ENCODE data around the gene FBLN2.
A peak's percentile ranks its signal among the peaks of the same experiment; 100 is the strongest.

Gene FBLN2

DNA sequence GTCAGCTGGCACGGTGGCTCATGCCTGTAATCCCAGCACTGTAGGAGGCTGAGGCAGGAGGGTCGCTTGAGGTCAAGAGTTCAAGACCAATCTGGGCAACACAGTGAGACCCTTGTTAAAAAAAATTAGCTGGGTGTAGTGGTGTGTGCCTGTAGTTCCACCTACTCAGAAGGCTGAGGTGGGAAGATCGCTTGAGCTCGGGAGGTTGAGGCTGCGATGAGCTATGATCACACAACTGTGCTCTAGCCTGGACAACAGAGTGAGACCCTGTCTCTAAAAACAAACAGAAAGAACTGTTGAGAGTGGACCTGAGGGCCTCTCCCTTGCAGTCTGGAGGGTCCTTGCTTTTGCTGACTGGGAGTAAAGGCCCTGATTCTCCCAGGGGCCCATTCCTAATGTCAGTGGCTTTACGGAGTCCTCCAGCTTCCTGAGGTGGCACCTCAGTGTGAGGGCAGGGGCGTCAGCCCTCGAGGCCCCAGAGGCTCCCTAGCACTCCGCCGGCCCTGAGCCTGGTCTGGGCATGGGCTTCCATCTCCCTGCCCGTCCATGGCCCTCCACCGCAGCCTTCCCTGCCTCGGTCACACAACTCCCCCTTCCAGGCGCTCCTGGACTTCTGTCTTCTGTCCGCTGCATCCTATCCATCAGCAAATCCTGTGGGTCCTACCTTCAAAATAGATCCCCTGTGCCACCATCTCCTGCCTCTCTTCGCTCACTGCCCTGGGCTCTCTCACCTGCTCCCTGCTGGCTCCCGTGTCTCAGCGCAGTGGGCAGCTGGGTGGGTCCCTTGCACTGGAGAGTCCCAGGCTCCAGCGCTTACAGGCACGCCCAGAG lies 19.0 kb downstream of the FBLN2 start:
- DNase-seq (ENCODE audit: low spot score), result no peak

DNA sequence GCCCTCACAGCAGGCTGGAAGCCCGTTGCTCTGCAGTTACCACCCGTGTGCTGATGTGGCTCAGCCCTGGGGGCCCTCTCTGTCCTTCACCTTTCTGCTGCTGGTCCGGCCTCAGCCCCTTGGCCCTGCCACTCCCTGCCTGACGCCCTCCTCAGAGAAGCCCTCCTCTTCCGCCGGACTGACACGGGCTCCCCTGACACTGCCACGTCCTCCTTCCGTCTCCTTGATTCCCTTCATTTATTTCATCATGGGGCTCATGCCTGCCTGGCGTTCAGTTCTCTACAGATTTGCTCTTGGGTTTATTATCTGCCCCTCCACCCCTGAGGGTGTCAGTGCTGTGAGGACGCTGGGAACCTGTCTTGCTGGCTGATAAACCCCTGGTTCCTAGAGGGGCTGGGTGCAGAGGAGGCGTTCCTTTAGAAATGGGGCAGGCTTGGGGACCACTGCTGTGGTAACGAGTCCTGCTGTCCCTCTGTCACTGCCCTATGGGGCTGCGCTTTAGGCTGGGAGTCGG lies 19.6 kb downstream of the FBLN2 start:
- DNase-seq (ENCODE audit: low spot score), result no peak

DNA sequence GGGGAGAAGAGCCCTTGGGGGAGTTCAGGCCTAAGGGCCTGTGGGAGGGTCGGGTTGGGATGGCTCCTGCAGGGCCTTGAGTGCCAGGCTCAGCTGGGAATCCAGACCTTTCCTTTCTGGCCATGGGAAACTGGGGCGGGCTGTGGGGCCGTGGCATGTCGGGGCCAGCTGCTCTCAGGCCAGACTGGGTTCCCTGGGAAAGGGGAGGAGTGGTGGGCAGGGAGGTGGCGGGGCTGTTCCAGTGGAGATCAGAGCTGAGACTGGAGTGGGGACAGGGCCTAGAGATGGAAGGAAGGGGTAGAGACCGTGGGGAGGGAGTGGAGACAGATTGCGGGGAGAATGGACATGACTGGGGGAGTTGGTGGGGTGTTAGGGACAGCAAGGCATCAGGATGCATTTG lies 20.3 kb downstream of the FBLN2 start:
- no peak for DNase-seq (ENCODE audit: low spot score)

DNA sequence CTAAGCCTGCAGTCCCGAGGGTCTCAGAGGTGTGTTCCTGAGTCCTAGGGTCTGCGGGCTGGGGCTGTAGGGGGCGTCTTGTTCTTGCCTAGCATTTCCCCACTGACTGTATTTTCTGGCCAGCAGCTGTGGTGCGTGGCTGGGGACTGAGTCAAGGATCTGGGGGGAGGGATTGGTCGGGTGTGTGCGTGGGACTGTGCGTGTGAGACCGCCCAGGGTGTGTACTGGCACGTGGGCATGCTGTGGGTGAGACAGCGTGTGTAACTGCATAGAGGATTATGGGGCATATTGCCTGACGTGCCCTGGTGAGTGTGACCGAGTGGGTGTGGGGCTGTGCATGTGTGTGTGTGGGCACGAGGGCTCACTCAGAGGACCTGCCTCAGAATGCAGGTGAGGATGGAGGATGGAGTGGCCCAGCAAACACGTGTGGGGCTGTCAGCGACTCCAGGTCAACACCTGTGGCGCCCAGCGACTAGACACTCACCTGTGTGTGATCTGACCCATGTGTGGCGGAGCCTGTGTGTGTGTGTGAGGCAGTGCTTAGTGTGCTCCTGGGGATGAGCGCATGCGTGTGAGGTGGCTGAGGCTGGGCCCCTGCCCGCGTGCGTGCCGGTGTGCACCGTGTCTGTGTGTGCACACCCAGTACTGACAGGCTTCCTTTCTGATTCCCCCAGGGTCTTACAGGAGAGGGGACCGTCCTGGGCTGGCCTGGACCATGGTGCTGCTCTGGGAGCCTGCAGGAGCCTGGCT lies 20.9 kb downstream of the FBLN2 start:
- peak; percentile 81 for DNase-seq (ENCODE audit: low spot score)

DNA sequence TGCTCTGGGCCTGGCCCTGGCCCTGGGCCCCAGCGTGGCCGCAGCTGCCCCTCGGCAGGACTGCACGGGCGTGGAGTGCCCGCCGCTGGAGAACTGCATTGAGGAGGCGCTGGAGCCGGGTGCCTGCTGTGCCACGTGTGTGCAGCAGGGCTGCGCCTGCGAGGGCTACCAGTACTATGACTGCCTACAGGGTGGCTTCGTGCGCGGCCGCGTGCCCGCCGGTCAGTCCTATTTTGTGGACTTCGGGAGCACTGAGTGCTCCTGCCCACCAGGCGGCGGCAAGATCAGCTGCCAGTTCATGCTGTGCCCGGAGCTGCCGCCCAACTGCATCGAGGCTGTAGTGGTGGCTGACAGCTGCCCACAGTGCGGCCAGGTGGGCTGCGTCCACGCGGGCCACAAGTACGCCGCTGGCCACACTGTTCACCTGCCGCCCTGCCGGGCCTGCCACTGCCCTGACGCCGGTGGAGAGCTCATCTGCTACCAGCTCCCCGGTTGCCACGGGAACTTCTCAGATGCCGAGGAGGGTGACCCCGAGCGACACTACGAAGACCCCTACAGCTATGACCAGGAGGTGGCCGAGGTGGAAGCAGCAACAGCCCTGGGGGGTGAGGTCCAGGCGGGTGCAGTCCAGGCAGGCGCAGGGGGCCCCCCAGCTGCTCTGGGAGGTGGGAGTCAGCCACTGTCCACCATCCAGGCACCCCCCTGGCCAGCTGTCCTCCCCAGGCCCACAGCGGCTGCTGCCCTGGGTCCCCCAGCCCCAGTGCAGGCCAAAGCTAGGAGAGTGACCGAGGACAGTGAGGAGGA lies 21.7 kb downstream of the FBLN2 start:
- DNase-seq (ENCODE audit: low spot score), result no peak

DNA sequence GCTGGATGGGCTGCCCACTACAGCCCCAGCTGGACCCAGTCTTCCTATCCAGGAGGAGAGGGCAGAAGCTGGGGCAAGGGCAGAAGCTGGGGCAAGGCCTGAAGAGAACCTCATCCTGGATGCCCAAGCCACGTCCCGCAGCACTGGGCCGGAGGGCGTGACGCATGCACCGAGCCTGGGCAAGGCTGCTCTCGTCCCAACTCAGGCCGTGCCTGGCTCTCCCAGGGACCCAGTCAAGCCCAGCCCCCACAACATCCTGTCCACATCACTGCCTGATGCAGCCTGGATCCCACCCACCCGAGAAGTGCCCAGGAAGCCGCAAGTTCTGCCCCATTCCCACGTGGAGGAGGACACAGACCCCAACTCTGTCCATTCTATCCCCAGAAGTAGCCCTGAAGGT lies 22.3 kb downstream of the FBLN2 start:
- DNase-seq (ENCODE audit: low spot score), result no peak

DNA sequence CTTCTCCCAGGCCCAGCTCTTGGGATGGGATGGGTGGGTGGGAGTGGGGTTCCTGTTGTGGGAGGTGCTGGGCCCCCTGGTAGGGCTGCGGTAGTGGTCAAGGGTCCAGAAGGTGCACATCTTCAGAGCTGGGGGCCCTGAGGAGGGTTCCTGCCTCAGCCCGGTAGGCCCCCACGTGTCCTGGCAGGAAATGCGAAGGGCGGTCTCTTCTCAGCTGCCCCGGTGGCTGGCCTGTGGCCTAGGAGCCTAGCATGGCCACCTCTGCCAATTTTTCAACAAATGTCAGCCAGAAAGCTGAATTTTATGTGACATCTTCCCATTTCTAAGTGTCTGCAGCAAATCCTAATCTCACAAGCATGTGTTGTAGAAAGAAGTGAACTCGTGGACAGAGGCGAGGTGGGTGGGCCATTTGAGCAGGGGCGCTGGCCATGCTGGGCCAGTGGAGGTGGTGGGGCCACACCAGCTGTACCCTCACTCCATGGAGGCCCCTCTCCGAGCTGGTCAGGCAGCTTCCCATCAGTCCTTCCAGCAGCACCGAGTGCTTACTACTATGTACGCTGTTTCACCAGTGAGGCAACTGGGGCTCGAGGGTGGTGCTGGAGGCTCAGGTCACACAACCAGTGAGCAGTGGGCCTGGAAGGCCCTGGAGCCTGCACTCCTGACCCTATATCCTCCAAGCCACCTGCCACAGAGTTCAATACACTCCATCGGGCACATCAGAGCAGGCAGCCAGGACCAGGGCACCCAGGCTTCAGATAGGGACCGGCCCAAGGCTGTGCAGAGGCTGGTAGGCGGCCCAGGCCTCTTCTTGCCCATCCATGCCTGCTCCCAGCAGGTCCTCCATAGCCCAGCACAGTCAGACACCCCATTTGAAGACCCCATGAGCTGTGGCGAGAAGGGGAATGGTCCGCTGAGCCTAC lies 23.2 kb downstream of the FBLN2 start:
- DNase-seq (ENCODE audit: low spot score), result no peak

DNA sequence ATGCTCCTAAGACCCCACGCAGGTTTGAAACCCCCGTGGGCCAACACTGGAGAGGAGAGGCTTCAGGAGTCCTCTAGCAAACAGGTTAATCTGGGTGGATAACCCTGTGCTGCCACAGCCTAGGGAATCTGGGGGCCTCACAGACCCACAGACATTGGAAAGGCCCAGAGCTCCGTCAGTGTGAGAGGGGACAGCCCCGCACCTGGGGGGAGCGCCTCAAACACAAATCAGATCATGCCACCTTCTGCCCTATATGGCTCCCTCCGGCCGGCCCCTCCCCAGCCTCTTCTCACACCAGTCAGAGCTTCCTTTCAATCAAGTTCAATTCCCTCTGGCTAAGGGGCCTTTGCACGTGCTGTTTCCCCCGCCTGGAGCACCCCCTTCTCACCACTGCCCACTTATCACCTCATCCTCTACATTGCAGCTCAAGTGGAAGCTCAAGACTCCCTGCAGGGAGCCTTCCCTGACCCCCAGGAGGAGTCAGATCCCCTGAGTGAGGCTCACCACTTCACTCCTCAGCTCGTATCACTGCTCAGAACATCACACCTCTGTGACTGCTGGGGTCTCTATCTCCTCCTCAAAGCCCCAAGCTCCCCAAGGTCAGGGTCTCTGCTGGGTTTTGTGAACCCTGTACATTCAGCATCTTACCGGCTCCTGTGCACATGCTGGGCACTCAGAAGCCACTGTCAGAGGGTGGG lies 24.1 kb downstream of the FBLN2 start:
- DNase-seq (ENCODE audit: low spot score), result no peak

DNA sequence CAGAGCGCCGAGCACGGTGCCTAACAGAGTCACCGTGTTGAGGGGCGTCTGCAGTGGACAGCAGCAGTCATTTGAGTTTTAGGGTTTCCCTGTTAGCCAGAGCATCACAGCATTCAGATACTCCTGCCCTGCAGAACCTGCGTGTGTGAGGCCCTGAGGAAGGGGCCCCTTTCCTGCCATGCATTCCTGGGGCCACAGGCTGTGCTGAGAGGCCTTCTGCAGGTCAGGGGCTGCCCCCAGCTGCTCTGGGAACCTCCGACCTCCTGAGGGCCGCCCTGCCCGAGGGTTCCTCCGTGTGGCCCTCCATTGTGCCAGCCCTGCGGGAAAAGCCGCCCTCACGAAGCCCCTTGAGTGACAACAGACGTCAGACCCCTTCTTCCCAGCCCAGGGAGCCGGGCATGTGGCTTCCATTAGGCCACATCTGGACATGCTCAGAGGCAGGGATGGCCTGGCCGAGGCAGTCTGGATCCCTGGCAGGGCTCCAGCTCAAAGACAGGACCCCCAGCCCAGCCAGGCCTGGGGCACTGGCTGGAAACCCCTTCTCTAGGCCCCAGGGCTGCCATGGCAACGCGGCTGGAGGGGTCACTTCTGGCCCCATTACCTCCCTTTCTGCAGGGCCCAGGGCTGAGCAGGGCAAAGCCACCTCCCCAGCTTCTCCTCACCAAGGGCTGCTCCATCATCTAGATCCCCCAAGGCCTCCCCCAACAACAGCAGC lies 25.3 kb downstream of the FBLN2 start:
- DNase-seq (ENCODE audit: low spot score), result peak; percentile 56

DNA sequence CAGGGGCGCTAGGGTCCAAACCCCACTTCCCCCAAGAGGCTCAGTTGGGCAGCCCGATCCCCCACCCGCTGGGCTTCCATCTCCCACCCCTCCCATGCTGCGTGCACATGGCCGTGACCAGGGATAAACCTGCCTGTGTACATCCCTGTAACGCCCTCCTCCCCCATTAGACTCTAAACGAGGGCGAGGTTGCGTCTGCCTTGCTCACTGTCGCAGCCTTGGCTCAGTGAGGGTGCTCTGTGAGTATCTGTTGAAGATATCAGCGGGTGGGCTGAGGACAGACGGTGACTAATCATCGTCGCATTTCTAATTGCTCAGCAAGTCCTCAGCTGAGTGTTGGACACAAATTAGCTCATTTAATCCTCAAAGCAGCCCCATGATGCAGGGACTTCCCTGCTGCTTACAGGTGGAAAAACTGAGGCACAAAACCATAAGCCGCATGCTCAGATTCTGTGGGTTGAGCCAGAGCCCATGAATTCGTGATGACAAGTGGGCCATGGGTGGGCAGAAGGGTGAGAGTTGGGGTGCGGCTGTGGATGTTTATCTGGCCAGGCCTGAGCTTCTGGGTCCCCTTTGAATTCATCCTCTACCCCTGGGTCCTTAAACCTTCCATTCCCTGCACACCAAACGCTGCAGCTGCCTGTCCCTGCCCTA lies 26.0 kb downstream of the FBLN2 start:
- peak; percentile 71 for DNase-seq (ENCODE audit: low spot score)

DNA sequence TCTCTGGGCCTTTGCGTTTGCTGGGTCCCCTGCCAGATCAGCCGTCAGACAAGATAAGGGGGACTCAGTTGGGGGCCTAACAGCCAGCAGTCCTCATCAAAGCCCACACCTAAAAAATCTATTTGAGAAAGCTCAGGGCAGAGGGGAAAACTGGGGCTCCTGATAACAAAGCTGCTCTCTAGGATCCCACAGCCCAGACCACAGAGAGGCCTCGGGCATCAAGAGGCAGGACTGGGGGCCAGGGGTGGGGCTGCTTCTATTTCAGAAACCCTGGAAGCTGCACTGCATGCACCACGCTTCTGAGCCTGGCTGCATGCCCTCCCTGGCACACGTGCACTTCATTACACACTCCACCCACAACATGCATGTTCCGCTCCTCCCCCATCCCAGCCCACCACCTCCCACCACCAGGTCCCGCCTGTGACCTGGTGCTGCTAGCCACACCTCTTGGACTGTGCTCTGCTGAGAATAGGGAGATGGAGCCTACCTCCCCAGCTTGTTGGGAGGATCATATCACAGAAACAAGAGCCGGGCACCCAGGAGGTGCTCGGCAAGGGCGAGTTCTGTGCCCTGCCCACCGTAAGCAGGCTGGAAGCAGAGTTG lies 26.6 kb downstream of the FBLN2 start:
- peak; percentile 36 for DNase-seq (ENCODE audit: low spot score)

DNA sequence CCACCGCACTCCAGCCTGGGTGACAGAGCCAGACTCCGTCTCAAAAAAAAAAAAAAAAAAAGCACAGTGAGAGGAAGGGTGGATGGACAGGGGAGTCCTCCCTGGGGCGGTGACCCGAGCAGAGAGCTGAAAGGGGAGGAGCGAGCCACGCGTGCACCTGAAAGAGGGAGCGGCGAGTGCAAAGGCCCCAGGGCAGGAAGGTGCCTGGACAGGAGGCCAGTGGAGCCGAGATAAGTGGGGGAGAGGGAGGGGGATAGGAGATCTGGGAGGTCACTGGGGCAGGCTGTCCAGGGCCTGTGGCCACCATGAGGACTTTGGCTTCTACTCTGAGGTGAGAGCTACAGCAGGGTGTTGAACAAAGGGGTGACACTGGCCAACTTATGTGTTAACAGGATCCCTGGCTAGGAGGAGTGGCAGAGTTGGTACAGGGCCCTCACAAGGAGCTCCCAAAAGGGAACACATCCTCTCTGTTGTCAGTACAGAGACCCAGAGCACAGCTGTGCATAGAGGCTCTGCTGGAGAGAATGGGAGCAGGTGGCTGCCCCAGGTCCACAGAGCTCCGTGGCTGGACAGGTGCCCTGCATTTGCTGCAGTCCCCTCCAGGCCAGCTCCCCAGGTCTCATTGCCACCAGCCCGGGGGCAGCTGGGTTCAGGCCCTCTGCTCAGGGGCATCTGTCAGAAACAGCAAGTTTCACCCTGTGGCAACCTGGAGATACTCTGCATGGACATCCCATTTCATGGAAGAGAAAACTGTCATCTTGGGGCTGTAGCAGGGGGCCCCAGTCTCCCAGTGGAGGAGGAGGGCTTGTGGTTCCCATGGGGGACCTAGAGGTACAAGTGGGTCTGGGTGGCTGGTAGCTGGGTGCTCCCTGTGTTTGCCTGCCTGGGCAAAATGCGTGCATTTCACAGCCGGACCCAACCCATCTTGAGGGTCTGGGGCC lies 28.5 kb downstream of the FBLN2 start:
- DNase-seq (ENCODE audit: low spot score), result no peak

DNA sequence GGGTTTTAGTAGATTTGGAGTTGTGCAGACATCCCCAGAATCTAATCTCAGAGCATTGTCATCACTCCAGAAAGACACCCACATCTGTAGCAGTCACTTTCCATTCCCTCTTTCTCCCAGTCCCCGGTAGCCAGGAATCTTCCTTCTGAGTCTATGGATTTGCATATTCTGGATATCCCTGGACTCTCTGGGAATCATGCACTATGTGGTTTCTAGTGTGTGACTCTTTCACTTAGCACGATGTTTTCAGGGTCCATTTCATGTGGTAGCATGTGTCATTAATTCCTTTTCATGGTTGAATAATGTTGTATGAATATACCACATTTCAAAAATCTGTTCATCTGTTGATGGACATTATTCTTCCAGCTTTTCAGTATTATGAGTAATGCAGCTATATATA lies 29.3 kb downstream of the FBLN2 start:
- no peak for DNase-seq (ENCODE audit: low spot score)

DNA sequence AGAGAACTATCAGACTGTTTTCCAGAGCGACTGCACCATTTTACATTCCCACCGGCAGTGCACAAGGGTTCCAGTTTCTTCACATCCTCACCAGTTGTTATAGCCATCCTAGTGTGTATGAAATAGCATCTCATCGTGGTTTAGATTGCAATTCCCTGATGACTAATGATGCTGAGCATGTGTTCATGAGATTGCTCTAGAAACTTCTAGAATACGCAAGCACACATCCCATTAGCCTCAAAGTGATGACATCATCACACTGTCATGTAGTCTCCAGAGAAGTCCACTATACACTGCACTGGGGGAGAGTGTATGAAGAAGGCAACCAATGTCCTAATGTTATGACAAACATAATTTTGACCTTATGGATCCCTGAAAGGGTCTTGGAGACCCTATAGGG lies 30.1 kb downstream of the FBLN2 start:
- peak; percentile 63 for DNase-seq (ENCODE audit: low spot score)

DNA sequence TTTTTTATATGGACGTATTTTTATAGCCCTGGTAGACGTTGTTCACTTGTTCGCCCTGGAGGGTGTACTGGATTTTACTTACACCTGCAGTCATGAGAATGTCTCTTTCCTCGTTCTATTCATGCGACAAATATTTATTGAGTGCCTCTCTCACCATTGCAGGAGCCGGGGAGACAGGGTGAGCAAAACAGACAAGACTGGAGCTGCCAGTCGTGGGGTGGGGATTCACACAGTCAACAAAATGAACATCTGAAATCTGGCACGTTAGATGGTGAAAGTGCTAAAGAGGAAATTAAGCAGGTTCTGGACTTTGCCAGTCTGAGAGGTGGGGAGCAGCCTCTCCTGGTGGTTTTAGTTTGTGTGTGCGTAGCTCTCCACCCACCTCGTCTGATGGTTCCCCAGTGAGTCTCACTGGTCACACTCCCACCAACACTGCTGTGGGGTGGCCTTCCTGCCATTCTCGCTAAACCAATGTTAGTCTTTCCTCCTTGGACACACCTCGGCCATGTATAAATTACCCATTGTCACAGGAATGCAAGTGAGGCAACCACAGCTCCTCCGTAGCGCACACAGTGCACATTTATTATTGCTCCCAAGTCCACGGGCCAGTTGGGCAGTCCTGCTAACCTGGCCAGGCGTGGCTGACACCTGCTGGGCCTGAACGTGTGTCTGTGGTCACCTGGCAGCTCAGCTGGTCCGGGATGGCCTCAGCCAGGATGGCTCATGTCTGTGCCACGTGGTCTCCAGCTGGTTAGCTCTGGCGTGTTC lies 31.5 kb downstream of the FBLN2 start:
- no peak for DNase-seq (ENCODE audit: low spot score)

DNA sequence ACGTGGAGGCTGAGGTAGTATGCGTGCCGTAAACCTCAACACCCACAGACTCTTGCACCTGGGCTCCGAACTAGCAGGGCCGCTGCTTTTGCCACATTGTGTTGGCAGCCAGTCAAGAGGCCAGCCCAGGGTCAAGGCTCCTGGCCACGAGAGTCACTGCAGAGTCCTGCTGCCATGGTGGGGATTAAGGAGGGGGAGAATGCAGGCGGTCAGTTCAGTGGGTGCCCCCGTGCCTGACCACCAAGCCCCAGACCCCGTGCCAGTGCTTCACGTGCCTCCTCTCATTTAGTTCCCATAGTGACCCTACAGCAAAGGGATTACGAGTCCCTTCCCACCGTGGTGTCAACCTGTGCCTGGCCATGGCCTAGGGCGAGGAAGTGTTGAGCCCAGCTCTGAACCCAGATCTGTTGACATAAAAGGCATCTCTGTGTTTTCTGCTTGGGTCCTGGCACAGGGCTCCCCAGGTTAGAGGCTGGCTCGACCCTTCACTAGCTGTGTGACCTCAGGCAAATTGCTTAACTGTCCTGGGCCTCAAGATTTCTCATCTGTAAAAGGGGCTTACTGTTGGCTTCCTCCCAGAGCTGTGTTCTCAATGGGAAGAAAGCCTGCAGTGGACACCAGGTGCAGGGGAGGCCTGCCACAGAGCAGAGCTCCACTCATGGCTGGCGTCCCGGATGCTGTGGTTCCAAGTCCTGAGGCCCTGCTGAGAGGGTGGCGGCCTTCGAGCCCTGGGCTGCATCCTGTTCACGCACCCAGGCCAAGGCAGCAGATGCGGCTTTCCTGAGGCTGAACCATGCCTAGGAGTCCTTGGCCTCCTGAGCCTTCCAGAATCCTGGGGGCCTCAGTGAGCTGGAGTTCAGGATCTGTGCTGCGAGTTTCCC lies 32.8 kb downstream of the FBLN2 start:
- peak; percentile 52 for DNase-seq (ENCODE audit: low spot score)
